ENCODE data around the gene PRDX1. TPM values are rescaled to one million over a fixed set of nuclear protein-coding genes. Genes with fewer than 3 reads are reported as not detected.

Gene PRDX1
- total and polyA plus RNA-seq, 2 of the 8 experiments (the other 6 are each of a cell fraction or from before 2014, with no cell fraction given) = 1,165 to 1,418 TPM

DNA sequence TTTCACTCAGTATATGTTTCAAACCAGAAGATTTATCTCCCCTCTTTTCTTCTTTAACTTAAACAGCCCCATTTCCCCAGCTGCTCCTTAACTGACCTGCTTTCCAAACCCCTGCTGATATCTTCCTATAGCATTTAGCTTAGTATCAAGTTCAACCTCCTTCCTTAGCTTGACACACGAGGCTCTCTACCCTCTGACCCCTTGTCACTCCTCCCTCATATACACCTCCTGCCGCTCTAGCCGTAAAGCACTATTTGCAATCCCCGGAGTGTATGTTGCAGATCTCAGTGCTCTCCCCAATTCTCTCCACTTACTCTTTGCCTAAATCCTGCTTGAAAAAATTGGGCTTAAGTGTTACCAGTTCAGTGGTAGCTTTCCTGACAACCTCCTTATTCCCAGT, 15.2 kb upstream of the PRDX1 start (continued):
- TF ChIP-seq, protein P1, sequence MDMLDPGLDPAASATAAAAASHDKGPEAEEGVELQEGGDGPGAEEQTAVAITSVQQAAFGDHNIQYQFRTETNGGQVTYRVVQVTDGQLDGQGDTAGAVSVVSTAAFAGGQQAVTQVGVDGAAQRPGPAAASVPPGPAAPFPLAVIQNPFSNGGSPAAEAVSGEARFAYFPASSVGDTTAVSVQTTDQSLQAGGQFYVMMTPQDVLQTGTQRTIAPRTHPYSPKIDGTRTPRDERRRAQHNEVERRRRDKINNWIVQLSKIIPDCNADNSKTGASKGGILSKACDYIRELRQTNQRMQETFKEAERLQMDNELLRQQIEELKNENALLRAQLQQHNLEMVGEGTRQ (IDR thresholded peaks at IDR 0.05; ENCODE audit: low read length) = no peak
- TF ChIP-seq NANOG (IDR thresholded peaks at IDR 0.05; ENCODE audit: insufficient read depth, low read depth, low read length, poor library complexity, severe bottlenecking) (no peak), TCF12 (IDR thresholded peaks at IDR 0.05; ENCODE audit: low read depth, low read length) (no peak), FOSL1 (IDR thresholded peaks at IDR 0.05; ENCODE audit: insufficient read depth, low read depth, low read length) (no peak)

Data from H1 (cell line).